NT2/D1 (cell line): ENCODE results near the gene PRR20G.

ENCODE experiments used
- YY1 ChIP-seq: IDR thresholded peaks from 2 replicates; pipeline ENCODE4 v1.6.1; 2011; ENCODE audit not compliant: insufficient read length, insufficient read depth
- ZNF274 ChIP-seq: IDR thresholded peaks from 2 replicates; pipeline ENCODE4 v1.6.1; 2011; ENCODE audit warnings: mild to moderate bottlenecking, low read depth, low read length

DNA sequence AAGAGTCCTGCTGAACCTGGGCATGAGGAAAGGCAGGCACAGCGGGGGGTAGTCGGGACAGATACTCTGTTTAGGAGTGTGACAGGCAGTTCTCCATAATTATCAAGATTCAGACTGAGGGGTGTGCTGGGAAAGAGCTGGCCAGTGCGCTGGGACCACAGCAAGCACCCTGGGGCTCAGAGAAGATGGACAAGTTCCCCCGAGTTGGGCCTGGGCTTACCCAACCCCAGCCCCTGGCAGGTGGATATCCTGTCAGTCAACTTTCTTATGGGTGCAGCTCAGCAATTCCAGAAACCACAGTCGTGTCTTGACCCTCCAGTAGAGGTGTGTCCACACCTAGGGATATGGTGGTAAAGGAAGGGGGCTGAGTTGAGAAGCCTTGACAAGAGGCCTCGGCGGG is 49.2 kb upstream of the PRR20G start:
- TF ChIP-seq YY1 (no peak), ZNF274 (no peak)
